HEK293 (cell line): ENCODE measurements around the gene MBD6.

Experiments used
- CTCF ChIA-PET: fragments of 350-600 bp; formaldehyde crosslinking; extraction: SDS; loops from one replicate; lab custom pipeline; 2021; ENCODE audit warnings: antibody characterized with exemption; lab: Yijun Ruan, JAX
- POLR2A ChIA-PET: fragments of 300-600 bp; formaldehyde crosslinking; extraction: SDS; loops from one replicate; lab custom pipeline; 2020; ENCODE audit warnings: antibody characterized with exemption, inconsistent platforms; lab: Yijun Ruan, JAX
- H3K27ac ChIP-seq: fragments of 200-500 bp; sonication (Bioruptor generic); 2 replicates; pipeline ENCODE4 v1.5.1; 2014; ENCODE audit warnings: low read depth, low read length, control low read depth, inconsistent platforms; ENCODE audit errors: extremely low read depth
- H3K36me3 ChIP-seq, 2 experiments: fragments of 200-500 bp in 1 of 2; sonication (Bioruptor generic) in 1 of 2; 1 replicate in 1 of 2; 2 replicates in 1 of 2; pipeline ENCODE4 v1.5.1; 2014 to 2017; ENCODE audit warnings: inconsistent platforms in 2 of 2, low read length in 2 of 2; ENCODE audit not compliant: control insufficient read depth in 2 of 2, insufficient read depth in 1 of 2
- H3K4me1 ChIP-seq: fragments of 200-500 bp; sonication (Bioruptor generic); 2 replicates; pipeline ENCODE4 v1.5.1; 2014; ENCODE audit warnings: mild to moderate bottlenecking, low read length, inconsistent platforms; ENCODE audit not compliant: control insufficient read depth, insufficient read depth
- H3K4me3 ChIP-seq: 2 replicates; pipeline ENCODE4 v1.5.1; 2011; ENCODE audit warnings: low read depth, mild to moderate bottlenecking, control low read depth, low read length, moderate library complexity
- H3K9me3 ChIP-seq: fragments of 200-500 bp; sonication (Bioruptor generic); 2 replicates; pipeline ENCODE4 v1.5.1; 2014; ENCODE audit warnings: low read depth, low read length, inconsistent platforms; ENCODE audit not compliant: control insufficient read depth, insufficient read depth
- MEIS1 ChIP-seq: sonication (generic); formaldehyde crosslinking; IDR thresholded peaks from 2 replicates; pipeline ENCODE4 v1.8.1; 2022; ENCODE audit warnings: missing genetic modification reagents, mild to moderate bottlenecking, borderline replicate concordance
- MZF1 ChIP-seq: fragments of 450-650 bp; formaldehyde crosslinking; IDR thresholded peaks from 2 replicates; pipeline ENCODE4 v1.5.1; 2017; ENCODE audit warnings: missing biosample characterization, missing genetic modification characterization, borderline replicate concordance
- SP7 ChIP-seq: fragments of 450-650 bp; formaldehyde crosslinking; IDR thresholded peaks from 2 replicates; pipeline ENCODE4 v1.5.1; 2016; ENCODE audit warnings: missing biosample characterization, missing genetic modification characterization
- TCF7L2 ChIP-seq: IDR thresholded peaks from 2 replicates; pipeline ENCODE4 v1.6.1; 2011; ENCODE audit warnings: low read depth, mild to moderate bottlenecking, inconsistent platforms, low read length, moderate library complexity, borderline replicate concordance
- ZBTB44 ChIP-seq: fragments of 450-650 bp; IDR thresholded peaks from 2 replicates; pipeline ENCODE4 v1.5.1; 2018; ENCODE audit warnings: missing biosample characterization, mild to moderate bottlenecking, missing genetic modification characterization
- ZBTB48 ChIP-seq: fragments of 450-650 bp; formaldehyde crosslinking; IDR thresholded peaks from 2 replicates; pipeline ENCODE4 v1.5.1; 2016; ENCODE audit warnings: missing biosample characterization, missing genetic modification characterization
- ZFHX2 ChIP-seq: fragments of 450-650 bp; formaldehyde crosslinking; conservative IDR thresholded peaks from 2 replicates; pipeline ENCODE4 v1.5.1; 2016; ENCODE audit warnings: missing biosample characterization, missing genetic modification characterization
- ZFP41 ChIP-seq: fragments of 450-650 bp; formaldehyde crosslinking; IDR thresholded peaks from 2 replicates; pipeline ENCODE4 v1.5.1; 2016; ENCODE audit warnings: missing biosample characterization, missing genetic modification characterization, borderline replicate concordance
- ZNF10 ChIP-seq: fragments of 450-650 bp; formaldehyde crosslinking; IDR thresholded peaks from 2 replicates; pipeline ENCODE4 v1.5.1; 2017; ENCODE audit warnings: missing biosample characterization, missing genetic modification characterization
- ZNF138 ChIP-seq: fragments of 450-650 bp; formaldehyde crosslinking; IDR thresholded peaks from 2 replicates; pipeline ENCODE4 v1.5.1; 2016; ENCODE audit warnings: missing biosample characterization, missing genetic modification characterization, borderline replicate concordance
- ZNF2 ChIP-seq: fragments of 450-650 bp; formaldehyde crosslinking; IDR thresholded peaks from 2 replicates; pipeline ENCODE4 v1.5.1; 2016; ENCODE audit warnings: missing biosample characterization, missing genetic modification characterization
- ZNF292 ChIP-seq: fragments of 450-650 bp; formaldehyde crosslinking; IDR thresholded peaks from 2 replicates; pipeline ENCODE4 v1.5.1; 2016; ENCODE audit warnings: low read depth, missing biosample characterization, missing genetic modification characterization, borderline replicate concordance
- ZNF423 ChIP-seq: fragments of 450-650 bp; formaldehyde crosslinking; IDR thresholded peaks from 2 replicates; pipeline ENCODE4 v1.5.1; 2016; ENCODE audit warnings: missing biosample characterization, missing genetic modification characterization
- ZNF473 ChIP-seq: fragments of 450-650 bp; formaldehyde crosslinking; IDR thresholded peaks from 2 replicates; pipeline ENCODE4 v1.5.1; 2017; ENCODE audit warnings: missing biosample characterization, missing genetic modification characterization
- ZNF48 ChIP-seq: fragments of 450-650 bp; formaldehyde crosslinking; IDR thresholded peaks from 2 replicates; pipeline ENCODE4 v1.5.1; 2016; ENCODE audit warnings: missing biosample characterization, missing genetic modification characterization
- ZNF571 ChIP-seq: fragments of 450-650 bp; formaldehyde crosslinking; IDR thresholded peaks from 2 replicates; pipeline ENCODE4 v1.5.0; 2017; ENCODE audit warnings: missing biosample characterization, missing genetic modification characterization
- ZNF654 ChIP-seq: fragments of 450-650 bp; formaldehyde crosslinking; IDR thresholded peaks from 2 replicates; pipeline ENCODE4 v1.5.1; 2016; ENCODE audit warnings: low read depth, missing biosample characterization, missing genetic modification characterization
- ZNF664 ChIP-seq: fragments of 450-650 bp; formaldehyde crosslinking; IDR thresholded peaks from 2 replicates; pipeline ENCODE4 v1.5.1; 2016; ENCODE audit warnings: missing biosample characterization, missing genetic modification characterization
- ZNF701 ChIP-seq: fragments of 450-650 bp; formaldehyde crosslinking; IDR thresholded peaks from 2 replicates; pipeline ENCODE4 v1.5.1; 2016; ENCODE audit warnings: missing biosample characterization, missing genetic modification characterization
- ZNF776 ChIP-seq: fragments of 450-650 bp; formaldehyde crosslinking; IDR thresholded peaks from 2 replicates; pipeline ENCODE4 v1.5.0; 2017; ENCODE audit warnings: missing biosample characterization, missing genetic modification characterization, borderline replicate concordance
- ZNF837 ChIP-seq: fragments of 450-650 bp; formaldehyde crosslinking; IDR thresholded peaks from 2 replicates; pipeline ENCODE4 v1.5.1; 2016; ENCODE audit warnings: missing biosample characterization, missing genetic modification characterization
- TF ChIP-seq, protein P1 (sequence below): fragments of 450-650 bp; formaldehyde crosslinking; IDR thresholded peaks from 2 replicates; pipeline ENCODE4 v1.5.1; 2016; ENCODE audit warnings: missing biosample characterization, missing genetic modification characterization

The MBD6 gene

DNA sequence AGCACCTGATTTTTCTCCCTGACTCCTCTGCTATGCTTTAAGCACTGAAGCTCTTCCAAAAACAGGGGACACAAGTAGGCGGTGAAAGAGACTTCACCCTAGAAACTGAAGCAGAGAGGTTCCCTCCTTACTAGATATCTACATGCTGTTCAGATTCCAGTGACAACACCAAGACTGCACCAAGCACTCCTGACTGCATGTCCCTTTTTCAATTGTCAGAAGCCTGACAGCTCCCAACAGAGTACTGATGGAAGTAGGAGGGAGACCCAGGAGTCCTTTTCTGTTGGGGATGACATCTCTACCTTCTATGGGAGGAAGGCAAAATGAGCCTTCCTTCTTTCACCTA lies 13.9 kb downstream of the MBD6 start:
- Histone ChIP-seq H3K27ac (no peak overlapping the region), H3K9me3 (no peaks in the 10 kb centered on the region), H3K4me3 (no peak overlapping the region), H3K4me1 (no peaks in the 10 kb centered on the region)
- POLR2A ChIA-PET, result interaction anchor here (0.6 to 0.7 kb wide), 2 partner anchors 32 to 34 kb away, joined by 3 to 6 read pairs; no protein-coding TSS in a partner anchor
- TF ChIP-seq ZNF664 (no peak), ZNF10 (tag by site-specific recombination) (no peak), ZNF701 (tag by site-specific recombination) (no peak)
- TF ChIP-seq, all 188 proteins: peak for 0
- CTCF ChIA-PET, result interaction anchor here (0.6 to 0.7 kb wide), 3 partner anchors 70 to 329 kb away, joined by 3 to 8 read pairs (median 4); no protein-coding TSS in a partner anchor
- H3K36me3 ChIP-seq, result peaks cover 17 to 91% of the 10 kb centered on the region in 2 experiments

- Histone ChIP-seq H3K9me3 (no peaks in the 10 kb centered on the region), H3K4me1 (no peaks in the 10 kb centered on the region), H3K27ac (no peak overlapping the region), H3K36me3 (peaks cover 5 to 88% of the 10 kb centered on the region in 2 experiments; a peak in 2 of 3 replicates), H3K4me3 (no peak overlapping the region)
- no peak for TF ChIP-seq ZNF48 (tag by site-specific recombination)
- TF ChIP-seq ZNF776 (tag by site-specific recombination), result no peak
- no peak for TF ChIP-seq ZBTB44
- no peak for TF ChIP-seq ZNF837
- no peak for TF ChIP-seq SP7 (tag by site-specific recombination)
- TF ChIP-seq MEIS1 (CRISPR knock-in tag), result no peak
- TF ChIP-seq ZFHX2 (tag by site-specific recombination), result no peak
- TF ChIP-seq TCF7L2, result no peak
- TF ChIP-seq ZNF664, result no peak
- TF ChIP-seq MZF1 (tag by site-specific recombination), result no peak
- TF ChIP-seq ZNF138, result no peak
- no peak for TF ChIP-seq ZNF292 (tag by site-specific recombination)
- no peak for TF ChIP-seq ZBTB48 (tag by site-specific recombination)
- TF ChIP-seq ZNF654, result no peak
- no peak for TF ChIP-seq ZNF473 (tag by site-specific recombination)
- TF ChIP-seq, protein P1, sequence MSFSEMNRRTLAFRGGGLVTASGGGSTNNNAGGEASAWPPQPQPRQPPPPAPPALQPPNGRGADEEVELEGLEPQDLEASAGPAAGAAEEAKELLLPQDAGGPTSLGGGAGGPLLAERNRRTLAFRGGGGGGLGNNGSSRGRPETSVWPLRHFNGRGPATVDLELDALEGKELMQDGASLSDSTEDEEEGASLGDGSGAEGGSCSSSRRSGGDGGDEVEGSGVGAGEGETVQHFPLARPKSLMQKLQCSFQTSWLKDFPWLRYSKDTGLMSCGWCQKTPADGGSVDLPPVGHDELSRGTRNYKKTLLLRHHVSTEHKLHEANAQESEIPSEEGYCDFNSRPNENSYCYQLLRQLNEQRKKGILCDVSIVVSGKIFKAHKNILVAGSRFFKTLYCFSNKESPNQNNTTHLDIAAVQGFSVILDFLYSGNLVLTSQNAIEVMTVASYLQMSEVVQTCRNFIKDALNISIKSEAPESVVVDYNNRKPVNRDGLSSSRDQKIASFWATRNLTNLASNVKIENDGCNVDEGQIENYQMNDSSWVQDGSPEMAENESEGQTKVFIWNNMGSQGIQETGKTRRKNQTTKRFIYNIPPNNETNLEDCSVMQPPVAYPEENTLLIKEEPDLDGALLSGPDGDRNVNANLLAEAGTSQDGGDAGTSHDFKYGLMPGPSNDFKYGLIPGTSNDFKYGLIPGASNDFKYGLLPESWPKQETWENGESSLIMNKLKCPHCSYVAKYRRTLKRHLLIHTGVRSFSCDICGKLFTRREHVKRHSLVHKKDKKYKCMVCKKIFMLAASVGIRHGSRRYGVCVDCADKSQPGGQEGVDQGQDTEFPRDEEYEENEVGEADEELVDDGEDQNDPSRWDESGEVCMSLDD (tag by site-specific recombination), result no peak
- no peak for TF ChIP-seq ZNF423 (tag by site-specific recombination)
- no peak for TF ChIP-seq ZNF571 (tag by site-specific recombination)
- TF ChIP-seq ZNF2, result no peak
- no peak for TF ChIP-seq ZFP41 (tag by site-specific recombination)
- ChIA-PET CTCF (no interaction called here), POLR2A (interaction anchor here (1.6 to 2.7 kb wide), 3 partner anchors 8 to 18 kb away, joined by 3 to 16 read pairs (median 10); partner anchors contain the start of gene DCTN2)
Observed at GRCh38 chr12:57539134-57539768, 16.6 kb downstream of the MBD6 start.
